Stomach (tissue), 9 donors: ENCODE measurements around the gene SOX8. TPM values are rescaled to one million over a fixed set of nuclear protein-coding genes. Genes with fewer than 3 reads are reported as not detected.

Source experiments
- DNase-seq, 2 donors: peaks; one replicate each; pipeline versions ENCODE4 v3.0.0 to v3.0.0-alpha.2; 2013 to 2019
- H3K27ac ChIP-seq, 5 donors: fragments of 200-600 bp in 4 of 5; sonication (generic) in 4 of 5; one replicate each; pipeline ENCODE4 v1.5.1; 2013 to 2019; ENCODE audit warnings: mild to moderate bottlenecking in 1 of 5, moderate library complexity in 1 of 5
- H3K27me3 ChIP-seq, 3 donors: fragments of 200-600 bp; sonication (generic); one replicate each; pipeline ENCODE4 v1.5.1; 2017 to 2019; ENCODE audit warnings: mixed run types in 1 of 3
- H3K36me3 ChIP-seq, 4 donors: fragments of 200-600 bp; sonication (generic); 1 replicate in 3 of 4; 2 replicates in 1 of 4; pipeline ENCODE4 v1.5.1; 2016 to 2019
- H3K4me1 ChIP-seq, 4 donors: fragments of 200-600 bp; sonication (generic); one replicate each; pipeline ENCODE4 v1.5.1; 2016 to 2019
- H3K4me3 ChIP-seq, 4 donors: fragments of 200-600 bp; sonication (generic) in 3 of 4; one replicate each; pipeline ENCODE4 v1.5.1; 2016 to 2019; ENCODE audit warnings: mild to moderate bottlenecking in 1 of 4
- H3K9me3 ChIP-seq, 4 donors: fragments of 200-600 bp; sonication (generic); one replicate each; pipeline ENCODE4 v1.5.1; 2016 to 2019
- EP300 ChIP-seq: sonication (generic); formaldehyde crosslinking; IDR thresholded peaks from one replicate; pipeline ENCODE4 v1.6.1; 2017; ENCODE audit warnings: antibody characterized with exemption
- POLR2A ChIP-seq, 4 donors: fragments of 450-650 bp; IDR thresholded peaks; one replicate each; pipeline ENCODE4 v1.6.1; 2016; ENCODE audit warnings: antibody characterized with exemption in 4 of 4, control low read depth in 2 of 4, mild to moderate bottlenecking in 1 of 4, moderate library complexity in 1 of 4
- POLR2AphosphoS5 ChIP-seq, 3 donors: sonication (generic); formaldehyde crosslinking; IDR thresholded peaks; one replicate each; pipeline ENCODE4 v1.6.1; 2016; ENCODE audit warnings: antibody characterized with exemption in 3 of 3
- WGBS, 5 donors: extraction: QIAGEN DNeasy Blood & Tissue Kit in 3 of 5; methylation state at CpG; one replicate each; pipeline versions ENCODE4 v1.1.5 to v1.1.7; 2013 to 2018; 5-methylcytosine and 5-hydroxymethylcytosine counted together
- intact Hi-C: fragments of 100-400 bp; cut with DNase I; formaldehyde crosslinking; loops from one replicate; pipeline ENCODE4 v1.15.1; 2023; ENCODE audit warnings: low total_unique reads
- polyA plus RNA-seq, 3 donors: library from polyadenylated mRNA; stranded (reverse); fragments of 200-250 nt; gene quantifications; one replicate each; pipeline ENCODE4 v1.2.3, GENCODE V29; 2013
- total RNA-seq, 5 donors: library from RNA; depleted of rRNA; stranded (reverse); fragments of >200 nt; gene quantifications; one replicate each; pipeline versions ENCODE4 v1.1.0 to v1.2.3, GENCODE V29; 2014 to 2016
- TF ChIP-seq, protein P1 (sequence below), 7 experiments: fragments of 450-650 bp in 4 of 7; fragments of 200-600 bp in 3 of 7; sonication (generic) in 3 of 7; IDR thresholded peaks; one replicate each; pipeline ENCODE4 v1.5.1; 2016 to 2019; ENCODE audit warnings: antibody characterized with exemption in 7 of 7, control low read depth in 2 of 7, mild to moderate bottlenecking in 1 of 7
- donor health status: healthy with polysubstance abuse.
- donor health status: Bipolar disorder and iron deficiency.
- donor health status: healthy.

The SOX8 gene
- total and polyA plus RNA-seq, 8 donors = 0.45 to 15.1 (median 1.1) TPM; not detected in 3

DNA sequence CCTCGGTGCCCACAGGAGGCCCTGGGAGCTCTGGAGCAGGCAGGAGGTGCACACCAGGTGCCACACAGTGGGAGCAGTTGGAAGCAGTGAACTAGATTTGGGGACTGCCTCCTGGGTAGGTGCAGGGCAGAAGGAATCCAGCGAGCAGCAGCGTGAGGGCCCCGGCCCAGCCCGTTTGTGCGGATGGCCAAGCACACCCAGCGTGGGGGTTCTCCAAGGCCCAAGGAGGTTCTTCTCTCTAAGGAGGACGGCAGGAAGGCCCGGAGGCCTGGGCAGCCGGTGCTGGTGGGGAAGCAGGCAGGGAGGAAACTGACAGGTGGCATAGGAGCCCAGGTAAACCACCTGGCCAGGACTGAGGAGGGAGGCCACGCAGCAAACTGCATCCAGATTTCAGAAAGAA, 17.0 kb downstream of the SOX8 start:
- WGBS, 5 donors = 81 to 90% (median 86%) methylated on average over 10 to 11 of the region's 11 CpGs
- intact Hi-C loops = no loop called here
- H3K27ac ChIP-seq = no peak overlapping the region
- TF ChIP-seq, protein P1, sequence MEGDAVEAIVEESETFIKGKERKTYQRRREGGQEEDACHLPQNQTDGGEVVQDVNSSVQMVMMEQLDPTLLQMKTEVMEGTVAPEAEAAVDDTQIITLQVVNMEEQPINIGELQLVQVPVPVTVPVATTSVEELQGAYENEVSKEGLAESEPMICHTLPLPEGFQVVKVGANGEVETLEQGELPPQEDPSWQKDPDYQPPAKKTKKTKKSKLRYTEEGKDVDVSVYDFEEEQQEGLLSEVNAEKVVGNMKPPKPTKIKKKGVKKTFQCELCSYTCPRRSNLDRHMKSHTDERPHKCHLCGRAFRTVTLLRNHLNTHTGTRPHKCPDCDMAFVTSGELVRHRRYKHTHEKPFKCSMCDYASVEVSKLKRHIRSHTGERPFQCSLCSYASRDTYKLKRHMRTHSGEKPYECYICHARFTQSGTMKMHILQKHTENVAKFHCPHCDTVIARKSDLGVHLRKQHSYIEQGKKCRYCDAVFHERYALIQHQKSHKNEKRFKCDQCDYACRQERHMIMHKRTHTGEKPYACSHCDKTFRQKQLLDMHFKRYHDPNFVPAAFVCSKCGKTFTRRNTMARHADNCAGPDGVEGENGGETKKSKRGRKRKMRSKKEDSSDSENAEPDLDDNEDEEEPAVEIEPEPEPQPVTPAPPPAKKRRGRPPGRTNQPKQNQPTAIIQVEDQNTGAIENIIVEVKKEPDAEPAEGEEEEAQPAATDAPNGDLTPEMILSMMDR (IDR thresholded peaks at IDR 0.05) = no peak
- no peak overlapping the region for H3K4me3 ChIP-seq
- peaks cover 9 to 24% (median 18%) of the 10 kb centered on the region in 4 donors for H3K9me3 ChIP-seq
- peaks cover 4 to 24% (median 21%) of the 10 kb centered on the region in 4 donors for H3K4me1 ChIP-seq
- DNase-seq = no peak
- no peaks in the 10 kb centered on the region for H3K36me3 ChIP-seq
- H3K27me3 ChIP-seq = peaks cover 6 to 81% (median 18%) of the 10 kb centered on the region in 3 donors

DNA sequence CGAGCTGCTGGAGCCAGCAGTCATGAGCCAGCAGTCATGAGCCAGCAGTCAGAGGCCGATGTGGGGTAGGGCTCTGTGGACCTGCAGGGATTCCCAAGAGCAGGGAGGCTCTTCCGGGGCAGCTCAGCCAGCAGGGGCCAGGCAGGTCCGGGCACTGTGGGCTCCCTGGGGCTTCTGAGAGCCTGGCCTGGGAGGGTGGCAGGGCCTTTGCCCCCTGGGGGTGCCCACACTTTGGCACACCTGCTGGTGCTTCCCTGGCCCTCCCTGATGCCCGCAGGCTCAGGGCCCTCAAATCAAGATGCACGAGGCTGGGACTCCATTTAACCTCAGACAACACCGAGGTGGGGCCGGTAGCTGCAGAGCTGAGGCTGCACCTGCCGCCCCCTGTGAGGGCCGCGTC, 18.1 kb downstream of the SOX8 start:
- H3K27me3 ChIP-seq = peaks cover 6 to 77% (median 18%) of the 10 kb centered on the region in 3 donors
- intact Hi-C loops = no loop called here
- no peaks in the 10 kb centered on the region for H3K36me3 ChIP-seq
- peaks cover 4 to 27% (median 21%) of the 10 kb centered on the region in 4 donors for H3K4me1 ChIP-seq
- 77 to 88% (median 82%) methylated on average over 3 to 11 of the region's 11 CpGs for WGBS, 5 donors
- H3K4me3 ChIP-seq = no peak overlapping the region
- DNase-seq = no peak
- peaks cover 9 to 23% (median 12%) of the 10 kb centered on the region in 4 donors for H3K9me3 ChIP-seq
- TF ChIP-seq, protein P1 (IDR thresholded peaks at IDR 0.05) = no peak
- TF ChIP-seq POLR2AphosphoS5 (IDR thresholded peaks at IDR 0.05) = no peak
- TF ChIP-seq POLR2A (IDR thresholded peaks at IDR 0.05) = no peak
- TF ChIP-seq EP300 = no peak
- no peak overlapping the region for H3K27ac ChIP-seq

DNA sequence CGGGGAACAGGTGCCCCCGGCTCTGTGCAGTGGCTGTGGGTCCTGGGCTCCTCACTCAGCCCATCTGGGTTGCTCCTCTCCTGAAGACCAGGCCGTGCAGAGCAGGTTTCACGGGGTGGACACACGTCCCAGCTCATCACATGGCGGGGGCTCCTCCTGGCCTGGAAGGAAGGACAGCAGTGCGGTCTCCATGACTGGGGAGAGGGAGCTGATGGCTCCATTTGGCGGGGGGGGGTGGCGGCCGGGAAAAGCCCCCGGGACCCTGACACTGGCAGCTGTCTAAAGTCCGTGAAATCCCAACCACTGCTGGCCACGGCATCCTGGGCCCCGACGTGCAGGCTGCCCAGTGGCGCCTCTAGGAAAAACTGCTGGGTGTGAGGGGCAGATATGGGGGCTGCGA, 19.0 kb downstream of the SOX8 start:
- whole genome bisulfite sequencing, 5 donors = 72 to 90% (median 86%) methylated on average over 15 to 17 of the region's 17 CpGs
- TF ChIP-seq EP300 = no peak
- TF ChIP-seq POLR2A (IDR thresholded peaks at IDR 0.05) = no peak
- TF ChIP-seq, protein P1 (IDR thresholded peaks at IDR 0.05) = no peak
- no peak for TF ChIP-seq POLR2AphosphoS5 (IDR thresholded peaks at IDR 0.05)
- H3K9me3 ChIP-seq = peaks cover 3 to 14% (median 3%) of the 10 kb centered on the region in 4 donors
- no peak overlapping the region for H3K27ac ChIP-seq
- intact Hi-C loops = no loop called here
- no peaks in the 10 kb centered on the region for H3K36me3 ChIP-seq
- peaks cover 4 to 27% (median 21%) of the 10 kb centered on the region in 4 donors for H3K4me1 ChIP-seq
- H3K4me3 ChIP-seq = no peak overlapping the region
- DNase-seq = no peak
- H3K27me3 ChIP-seq = peaks cover 6 to 71% (median 18%) of the 10 kb centered on the region in 3 donors

DNA sequence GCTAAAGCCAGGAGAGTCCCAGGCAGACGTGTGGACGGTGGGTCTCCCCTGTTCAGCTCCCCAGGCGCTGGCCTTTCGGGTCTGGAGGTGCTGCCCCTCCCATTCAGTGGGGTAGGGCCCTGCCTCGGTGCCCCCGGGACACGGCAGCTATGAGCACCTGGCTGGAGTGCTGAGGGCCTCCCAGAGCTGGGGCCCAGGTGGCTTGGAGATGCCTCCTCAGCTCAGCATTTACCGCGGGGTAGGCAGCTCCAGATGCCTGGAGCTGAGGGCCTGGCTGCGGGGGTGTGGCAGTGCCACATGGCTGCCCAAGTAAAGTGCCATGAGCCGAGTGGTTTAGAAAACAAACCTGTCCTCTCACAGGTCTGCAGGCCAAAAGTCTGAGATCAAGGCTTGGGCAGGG, 19.5 kb downstream of the SOX8 start:
- H3K4me3 ChIP-seq = no peak overlapping the region
- intact Hi-C loops = no loop called here
- peaks cover 0 to 9% (median 0%) of the 10 kb centered on the region in 4 donors for H3K9me3 ChIP-seq
- DNase-seq = no peak
- H3K36me3 ChIP-seq = no peaks in the 10 kb centered on the region
- H3K27me3 ChIP-seq = peaks cover 6 to 66% (median 18%) of the 10 kb centered on the region in 3 donors
- 80 to 94% (median 92%) methylated on average over 4 to 11 of the region's 11 CpGs for WGBS, 5 donors
- no peak overlapping the region for H3K27ac ChIP-seq
- no peak for TF ChIP-seq EP300
- TF ChIP-seq, protein P1 (IDR thresholded peaks at IDR 0.05) = no peak
- TF ChIP-seq POLR2A (IDR thresholded peaks at IDR 0.05) = no peak
- TF ChIP-seq POLR2AphosphoS5 (IDR thresholded peaks at IDR 0.05) = no peak
- H3K4me1 ChIP-seq = peaks cover 4 to 27% (median 21%) of the 10 kb centered on the region in 4 donors
